Measurements from ENCODE around the gene NSMCE1. TPM values are rescaled to one million over a fixed set of nuclear protein-coding genes. Genes with fewer than 3 reads are reported as not detected.
"Not testable (repeated sequence)": the region's sequence is repeated elsewhere in the genome, so short reads cannot be mapped to it uniquely, and the experiment has no call there.

NSMCE1 gene
- total and polyA plus RNA-seq, 7 donors = 32.5 to 65.2 (median 51.0) TPM

DNA sequence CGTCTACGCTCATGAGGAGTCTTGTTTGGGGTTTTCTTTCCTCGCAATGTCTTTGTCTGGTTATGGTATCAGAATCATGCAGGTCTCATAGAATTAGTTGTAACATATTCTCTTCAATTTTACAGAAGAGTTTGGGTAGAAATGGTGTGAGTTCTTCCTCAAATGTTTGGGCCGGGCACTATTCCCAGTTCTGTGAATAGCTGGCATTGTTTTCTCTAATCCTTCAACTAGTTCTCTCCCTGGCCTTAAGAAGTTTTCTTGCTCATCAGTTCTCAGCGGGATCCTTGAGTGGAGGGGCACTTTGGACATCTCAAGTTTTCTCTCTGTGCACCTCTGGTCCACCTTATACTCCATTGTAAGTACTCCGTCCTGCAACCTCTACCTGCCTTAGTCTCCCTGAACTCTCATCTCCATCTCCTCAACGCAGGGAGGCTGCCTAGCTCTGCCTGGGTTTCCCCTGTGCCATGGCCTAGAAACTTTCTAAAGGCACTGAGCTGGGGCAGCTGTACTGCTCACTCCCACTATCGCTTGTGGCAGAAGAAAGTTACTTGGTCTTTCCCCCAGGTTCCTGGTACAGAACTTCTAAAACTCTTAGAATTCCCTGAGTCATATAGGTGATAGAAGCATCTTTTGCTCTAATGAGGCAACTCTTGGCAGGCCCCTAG is 16.9 kb downstream of the NSMCE1 start:
- no peak for DNase-seq
- Histone ChIP-seq H3K27ac (peak overlapping the region in 2 of 4 donors; percentile 16 to 86), H3K9me3 (no peaks in the 10 kb centered on the region), H3K27me3 (no peaks in the 10 kb centered on the region), H3K4me3 (no peak overlapping the region), H3K4me1 (peaks cover 0 to 38% (median 28%) of the 10 kb centered on the region in 4 donors), H3K36me3 (peaks cover 0 to 12% (median 3%) of the 10 kb centered on the region in 4 donors)
- 94% methylated on average over 8 of the region's 8 CpGs for WGBS, 2 donors
- intact Hi-C loops (cut with DNase I) = no loop called here
- TF ChIP-seq EP300 (IDR thresholded peaks at IDR 0.05) = no peak
- no peak for TF ChIP-seq POLR2A (IDR thresholded peaks at IDR 0.05)
- TF ChIP-seq POLR2AphosphoS5 (IDR thresholded peaks at IDR 0.05) = no peak
- TF ChIP-seq, protein P1, sequence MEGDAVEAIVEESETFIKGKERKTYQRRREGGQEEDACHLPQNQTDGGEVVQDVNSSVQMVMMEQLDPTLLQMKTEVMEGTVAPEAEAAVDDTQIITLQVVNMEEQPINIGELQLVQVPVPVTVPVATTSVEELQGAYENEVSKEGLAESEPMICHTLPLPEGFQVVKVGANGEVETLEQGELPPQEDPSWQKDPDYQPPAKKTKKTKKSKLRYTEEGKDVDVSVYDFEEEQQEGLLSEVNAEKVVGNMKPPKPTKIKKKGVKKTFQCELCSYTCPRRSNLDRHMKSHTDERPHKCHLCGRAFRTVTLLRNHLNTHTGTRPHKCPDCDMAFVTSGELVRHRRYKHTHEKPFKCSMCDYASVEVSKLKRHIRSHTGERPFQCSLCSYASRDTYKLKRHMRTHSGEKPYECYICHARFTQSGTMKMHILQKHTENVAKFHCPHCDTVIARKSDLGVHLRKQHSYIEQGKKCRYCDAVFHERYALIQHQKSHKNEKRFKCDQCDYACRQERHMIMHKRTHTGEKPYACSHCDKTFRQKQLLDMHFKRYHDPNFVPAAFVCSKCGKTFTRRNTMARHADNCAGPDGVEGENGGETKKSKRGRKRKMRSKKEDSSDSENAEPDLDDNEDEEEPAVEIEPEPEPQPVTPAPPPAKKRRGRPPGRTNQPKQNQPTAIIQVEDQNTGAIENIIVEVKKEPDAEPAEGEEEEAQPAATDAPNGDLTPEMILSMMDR (IDR thresholded peaks at IDR 0.05) = no peak

DNA sequence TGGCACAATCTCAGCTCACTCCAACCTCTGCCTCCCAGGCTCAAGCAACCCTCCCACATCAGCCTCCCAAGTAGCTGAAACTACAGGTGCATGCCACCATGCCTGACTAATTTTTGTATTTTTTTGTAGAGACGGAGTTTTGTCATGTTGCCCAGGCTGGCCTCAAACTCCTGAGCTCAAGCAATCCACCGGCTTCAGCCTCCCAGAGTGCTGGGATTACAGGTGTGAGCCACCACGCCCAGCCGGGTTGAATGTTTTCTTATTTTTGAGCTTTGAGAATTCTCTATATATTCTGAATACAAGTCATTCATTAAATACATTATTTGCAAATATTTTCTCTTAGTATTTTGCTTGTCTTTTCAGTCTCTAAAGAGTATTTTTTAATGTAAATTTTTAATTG is 19.7 kb downstream of the NSMCE1 start:
- peak overlapping the region in 1 of 4 donors; percentile 13 for H3K27ac ChIP-seq
- H3K4me3 ChIP-seq; H3K27me3 ChIP-seq; intact Hi-C loops (cut with DNase I); H3K36me3 ChIP-seq; H3K9me3 ChIP-seq: not testable (repeated sequence)
- peaks cover 0 to 45% (median 39%) of the 10 kb centered on the region in 4 donors for H3K4me1 ChIP-seq
- WGBS, 2 donors = 96 to 98% methylated on average over 4 of the region's 4 CpGs
- DNase-seq = peak; percentile 30

DNA sequence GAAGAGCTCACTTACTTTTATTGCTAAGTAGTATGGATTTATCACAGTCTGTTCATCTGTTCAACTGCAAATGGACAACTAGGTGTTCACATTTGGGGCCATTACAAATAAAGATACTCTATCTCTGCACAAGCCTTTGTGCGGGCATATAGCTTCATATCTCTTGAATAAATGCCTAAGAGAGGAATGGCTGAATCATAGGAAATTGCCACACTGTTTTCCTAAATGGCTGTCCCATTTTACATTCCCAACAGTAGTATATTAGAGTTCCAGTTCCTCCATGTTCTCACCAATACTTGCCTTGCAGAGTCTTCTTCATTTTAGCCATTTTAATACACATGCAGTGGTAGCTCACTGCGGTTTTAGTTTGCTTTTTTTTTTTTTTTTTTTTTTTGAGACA is 20.5 kb downstream of the NSMCE1 start:
- WGBS, 2 donors = 97% methylated on average over 2 of the region's 2 CpGs
- Histone ChIP-seq H3K27ac (no peak overlapping the region), H3K9me3 (no peaks in the 10 kb centered on the region), H3K4me3 (no peak overlapping the region), H3K4me1 (peaks cover 0 to 45% (median 40%) of the 10 kb centered on the region in 4 donors), H3K36me3 (no peaks in the 10 kb centered on the region), H3K27me3 (no peaks in the 10 kb centered on the region)
- no peak for DNase-seq
- no peak for TF ChIP-seq POLR2A (IDR thresholded peaks at IDR 0.05)
- TF ChIP-seq, protein P1 (IDR thresholded peaks at IDR 0.05) = no peak
- TF ChIP-seq EP300 (IDR thresholded peaks at IDR 0.05) = no peak
- TF ChIP-seq POLR2AphosphoS5 (IDR thresholded peaks at IDR 0.05) = no peak
- intact Hi-C loops (cut with DNase I) = no loop called here

DNA sequence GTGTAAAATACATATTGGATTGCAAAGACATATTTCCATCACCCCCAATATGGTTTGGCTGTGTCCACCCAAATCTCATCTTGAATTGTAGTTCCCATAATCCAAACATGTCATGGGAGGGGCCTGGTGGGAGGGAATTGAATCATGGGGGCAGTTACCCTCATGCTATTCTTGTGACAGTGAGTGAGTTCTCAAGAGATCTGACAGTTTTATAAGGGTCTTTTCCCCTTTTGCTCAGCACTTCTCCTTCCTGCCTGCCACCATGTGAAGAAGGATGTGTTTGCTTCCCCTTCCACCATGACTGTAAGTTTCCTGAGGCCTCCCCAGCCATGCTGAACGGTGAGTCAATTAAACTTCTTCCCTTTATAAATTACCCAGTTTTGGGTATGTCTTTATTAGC is 21.5 kb downstream of the NSMCE1 start:
- intact Hi-C loops (cut with DNase I); H3K27me3 ChIP-seq; H3K9me3 ChIP-seq; H3K4me3 ChIP-seq; DNase-seq; H3K36me3 ChIP-seq: not testable (repeated sequence)
- WGBS, 2 donors = 43 to 83% methylated on average over 1 of the region's 1 CpG
- Histone ChIP-seq H3K4me1 (peaks cover 0 to 54% (median 49%) of the 10 kb centered on the region in 4 donors), H3K27ac (peak overlapping the region in 3 of 4 donors; percentile 75 to 86 (median 82))

DNA sequence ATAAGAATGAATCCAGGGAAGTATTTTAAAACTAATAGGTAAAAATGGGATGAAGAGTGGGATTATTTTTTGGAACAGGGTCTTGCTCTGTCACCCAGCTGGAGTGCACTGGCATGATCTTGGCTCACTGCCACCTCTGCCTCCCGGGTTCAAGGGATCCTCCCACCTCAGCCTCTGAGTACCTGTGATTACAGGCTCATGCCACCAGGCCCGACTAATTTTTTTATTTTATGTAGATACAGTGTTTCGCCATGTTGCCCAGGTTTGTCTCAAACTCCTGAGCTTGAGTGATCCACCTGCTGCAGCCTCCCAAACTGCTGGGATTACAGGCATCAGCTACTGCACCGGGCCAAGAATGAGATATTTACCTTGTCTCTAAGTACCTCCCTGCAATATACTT is 22.1 kb downstream of the NSMCE1 start:
- Histone ChIP-seq H3K9me3 (no peaks in the 10 kb centered on the region), H3K36me3 (no peaks in the 10 kb centered on the region), H3K27ac (peak overlapping the region; percentile 75 to 86 (median 84)), H3K4me1 (peaks cover 0 to 56% (median 54%) of the 10 kb centered on the region in 4 donors), H3K27me3 (no peaks in the 10 kb centered on the region), H3K4me3 (no peak overlapping the region)
- DNase-seq = peak; percentile 66
- intact Hi-C loops (cut with DNase I) = no loop called here
- WGBS, 2 donors = 51 to 72% methylated on average over 4 of the region's 4 CpGs
- TF ChIP-seq POLR2AphosphoS5 (IDR thresholded peaks at IDR 0.05) (no peak), POLR2A (IDR thresholded peaks at IDR 0.05) (no peak), EP300 (IDR thresholded peaks at IDR 0.05) (no peak)
- TF ChIP-seq, protein P1 (IDR thresholded peaks at IDR 0.05) = no peak
